GM23338 (cell line): ENCODE measurements around the gene AGAP2. TPM values are rescaled to one million over a fixed set of nuclear protein-coding genes. Genes with fewer than 3 reads are reported as not detected.

Experiments used
- ATAC-seq: fragments of 200-7000 bp; cut with Tn5 transposase; 3 replicates; pipeline ENCODE4 v1.9.1; 2020
- DNase-seq: peaks from one replicate; pipeline ENCODE4 v3.0.0-alpha.2; 2015; ENCODE audit warnings: low spot score
- H2AFZ ChIP-seq: fragments of 200-600 bp; sonication (generic); 2 replicates; pipeline ENCODE4 v1.8.0; 2016; ENCODE audit warnings: antibody characterized with exemption, mild to moderate bottlenecking, moderate library complexity
- H3F3A ChIP-seq: fragments of 200-600 bp; sonication (generic); replicated peaks from 2 replicates; pipeline ENCODE4 v1.8.0; 2017; ENCODE audit warnings: antibody characterized with exemption, mixed run types, low read depth
- H3K27ac ChIP-seq: fragments of 200-600 bp; sonication (generic); 2 replicates; pipeline ENCODE4 v1.6.1; 2016; ENCODE audit warnings: low read depth
- H3K27me3 ChIP-seq: fragments of 200-600 bp; sonication (generic); 2 replicates; pipeline ENCODE4 v1.8.0; 2016; ENCODE audit warnings: mild to moderate bottlenecking, mixed run types, moderate library complexity; ENCODE audit not compliant: insufficient read depth
- H3K36me3 ChIP-seq: fragments of 200-600 bp; sonication (generic); 2 replicates; pipeline ENCODE4 v1.8.0; 2016; ENCODE audit warnings: mild to moderate bottlenecking; ENCODE audit not compliant: insufficient read depth
- H3K4me1 ChIP-seq: fragments of 200-600 bp; sonication (generic); 2 replicates; pipeline ENCODE4 v1.8.0; 2016; ENCODE audit warnings: mild to moderate bottlenecking, moderate library complexity; ENCODE audit not compliant: insufficient read depth
- H3K4me2 ChIP-seq: fragments of 200-600 bp; sonication (generic); 2 replicates; pipeline ENCODE4 v1.7.1; 2017; ENCODE audit warnings: mixed run types
- H3K4me3 ChIP-seq: fragments of 200-600 bp; sonication (generic); 2 replicates; pipeline ENCODE4 v1.6.1; 2016; ENCODE audit warnings: mixed run types
- H3K79me2 ChIP-seq: fragments of 200-600 bp; sonication (generic); replicated peaks from 2 replicates; pipeline ENCODE4 v1.8.0; 2017; ENCODE audit warnings: mild to moderate bottlenecking; ENCODE audit not compliant: insufficient read depth
- H3K9me2 ChIP-seq: fragments of 200-600 bp; sonication (generic); 2 replicates; pipeline ENCODE4 v1.8.0; 2017; ENCODE audit not compliant: insufficient read depth
- H4K20me1 ChIP-seq: fragments of 200-600 bp; sonication (generic); replicated peaks from 2 replicates; pipeline ENCODE4 v1.8.0; 2017; ENCODE audit warnings: mild to moderate bottlenecking; ENCODE audit not compliant: insufficient read depth
- H3K27ac Mint-ChIP-seq: 2 replicates; pipeline ENCODE4 v1.8.0; 2020; ENCODE audit warnings: inconsistent platforms, mild to moderate bottlenecking, moderate library complexity, mixed read lengths
- H3K27me3 Mint-ChIP-seq: 3 replicates; pipeline ENCODE4 v1.8.0; 2022; ENCODE audit warnings: low read depth, mild to moderate bottlenecking, moderate library complexity, mixed read lengths, inconsistent platforms; ENCODE audit not compliant: insufficient read depth, poor library complexity
- H3K36me3 Mint-ChIP-seq: 3 replicates; pipeline ENCODE4 v1.8.0; 2021; ENCODE audit warnings: low read depth, mild to moderate bottlenecking, inconsistent platforms, moderate library complexity, mixed read lengths
- H3K4me1 Mint-ChIP-seq: 3 replicates; pipeline ENCODE4 v1.8.0; 2020; ENCODE audit warnings: mild to moderate bottlenecking, inconsistent platforms, mixed read lengths
- H3K4me3 Mint-ChIP-seq: 3 replicates; pipeline ENCODE4 v1.8.0; 2021; ENCODE audit warnings: moderate library complexity, mild to moderate bottlenecking, inconsistent platforms, mixed read lengths
- H3K9me3 Mint-ChIP-seq: 3 replicates; pipeline ENCODE4 v1.8.0; 2020; ENCODE audit warnings: moderate library complexity, mild to moderate bottlenecking, inconsistent platforms, mixed read lengths
- CREB1 ChIP-seq: fragments of 250-450 bp; sonication (Bioruptor Pico); IDR thresholded peaks from 2 replicates; pipeline ENCODE4 v1.5.0; 2020; ENCODE audit warnings: low read depth, mild to moderate bottlenecking, moderate library complexity
- CTCF ChIP-seq, 2 experiments: fragments of 200-600 bp in 1 of 2; sonication (generic) in 1 of 2; conservative IDR thresholded peaks; 2 replicates each; pipeline versions ENCODE4 v1.5.1 to v1.6.1; 2016 to 2017; ENCODE audit warnings: antibody characterized with exemption in 2 of 2, low read depth in 2 of 2, mild to moderate bottlenecking in 2 of 2, moderate library complexity in 1 of 2
- JUNB ChIP-seq: IDR thresholded peaks from one replicate; pipeline ENCODE4 v1.6.1; 2016; ENCODE audit warnings: antibody characterized with exemption; ENCODE audit not compliant: unreplicated experiment
- ZNF462 ChIP-seq: fragments of 250-450 bp; sonication (Bioruptor Pico); IDR thresholded peaks from 2 replicates; pipeline ENCODE4 v1.5.0; 2020; ENCODE audit warnings: mild to moderate bottlenecking, moderate library complexity
- polyA plus RNA-seq: library from polyadenylated mRNA; unstranded; fragments of >200 nt; fragmentation: Nextera tagmentation; extraction: Ambion mirVana; gene quantifications from 2 replicates; pipeline ENCODE4 v1.2.1, GENCODE V29; 2016
- total RNA-seq: library from RNA; depleted of rRNA; stranded (reverse); fragments of >200 nt; shearing (Covaris generic); gene quantifications from 2 replicates; pipeline ENCODE4 v1.2.3, GENCODE V29; 2014
- TF ChIP-seq, protein P1 (sequence below): IDR thresholded peaks from 2 replicates; pipeline ENCODE4 v1.6.1; 2016; ENCODE audit warnings: antibody characterized with exemption

AGAP2 gene
- total and polyA plus RNA-seq, 2 experiments from 2014 or later = 0.36 to 1.3 TPM

- Histone ChIP-seq H3K4me2 (no peak overlapping the region), H3K27me3 (peaks cover 52% of the 10 kb centered on the region), H4K20me1 (no peaks in the 10 kb centered on the region; the same call in 1 of the 2 replicates), H3F3A (peaks cover 30% of the 10 kb centered on the region), H3K79me2 (no peaks in the 10 kb centered on the region), H3K4me3 (no peak overlapping the region), H3K9me2 (no peaks in the 10 kb centered on the region), H3K36me3 (peaks cover 19% of the 10 kb centered on the region), H3K27ac (peak overlapping the region; percentile 91; the same call in 1 of the 2 replicates), H2AFZ (no peak overlapping the region), H3K4me1 (peaks cover 7% of the 10 kb centered on the region; the same call in 1 of the 2 replicates)
- no peak for ATAC-seq
- H3K9me3 Mint-ChIP-seq = no peaks in the 10 kb centered on the region; the same call in 1 of the 3 replicates
- TF ChIP-seq CREB1 (CRISPR knock-in tag) (no peak), ZNF462 (CRISPR knock-in tag) (no peak), JUNB (no peak), CTCF (conservative IDR thresholded peaks at IDR 0.05; ENCODE audit: low read depth in 2 of 2) (no peak)
- TF ChIP-seq, protein P1, sequence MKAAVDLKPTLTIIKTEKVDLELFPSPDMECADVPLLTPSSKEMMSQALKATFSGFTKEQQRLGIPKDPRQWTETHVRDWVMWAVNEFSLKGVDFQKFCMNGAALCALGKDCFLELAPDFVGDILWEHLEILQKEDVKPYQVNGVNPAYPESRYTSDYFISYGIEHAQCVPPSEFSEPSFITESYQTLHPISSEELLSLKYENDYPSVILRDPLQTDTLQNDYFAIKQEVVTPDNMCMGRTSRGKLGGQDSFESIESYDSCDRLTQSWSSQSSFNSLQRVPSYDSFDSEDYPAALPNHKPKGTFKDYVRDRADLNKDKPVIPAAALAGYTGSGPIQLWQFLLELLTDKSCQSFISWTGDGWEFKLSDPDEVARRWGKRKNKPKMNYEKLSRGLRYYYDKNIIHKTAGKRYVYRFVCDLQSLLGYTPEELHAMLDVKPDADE = no peak
- H3K27ac Mint-ChIP-seq = peak overlapping the region; percentile 99
- DNase-seq = no peak
- peaks cover 30% of the 10 kb centered on the region for H3K36me3 Mint-ChIP-seq
- peaks cover 50% of the 10 kb centered on the region for H3K27me3 Mint-ChIP-seq
- peaks cover 21% of the 10 kb centered on the region for H3K4me1 Mint-ChIP-seq
- H3K4me3 Mint-ChIP-seq = peak overlapping the region; percentile 93
Measured at GRCh38 chr12:57743769-57744168, 5.2 kb upstream of the AGAP2 start.
